Activated B cell treated with CpG ODN at 0.5 μM for 24 hours (primary cell): ENCODE data around the gene ANP32E. TPM values are rescaled to one million over a fixed set of nuclear protein-coding genes. Genes with fewer than 3 reads are reported as not detected.

Experiments
- ATAC-seq: fragments of 200-7000 bp; cut with Tn5 transposase; one replicate; pipeline ENCODE4 v1.10.0; 2021; ENCODE audit warnings: low read depth, mild to moderate bottlenecking, moderate library complexity
- CTCF ChIA-PET: fragments of 350-600 bp; sonication (Branson Sonifier 250); formaldehyde crosslinking; loops from one replicate; lab custom pipeline; 2021; ENCODE audit warnings: antibody characterized with exemption; lab: Charles Lee
- POLR2A ChIA-PET: fragments of 350-600 bp; sonication (Branson Sonifier 250); formaldehyde crosslinking; loops from one replicate; lab custom pipeline; 2021; ENCODE audit warnings: antibody characterized with exemption; lab: Charles Lee
- DNase-seq: peaks from one replicate; pipeline ENCODE4 v3.0.0; 2022
- H3K27ac Mint-ChIP-seq: one replicate; pipeline ENCODE4 v1.8.0; 2020; ENCODE audit warnings: mixed read lengths
- H3K27me3 Mint-ChIP-seq: one replicate; pipeline ENCODE4 v1.8.0; 2021; ENCODE audit warnings: mixed read lengths
- H3K36me3 Mint-ChIP-seq: one replicate; pipeline ENCODE4 v1.8.0; 2021; ENCODE audit warnings: low read depth, mixed read lengths
- H3K4me1 Mint-ChIP-seq: one replicate; pipeline ENCODE4 v1.8.0; 2021; ENCODE audit warnings: mixed read lengths
- H3K4me3 Mint-ChIP-seq: one replicate; pipeline ENCODE4 v1.8.0; 2020; ENCODE audit warnings: mild to moderate bottlenecking, mixed read lengths
- H3K9me3 Mint-ChIP-seq: one replicate; pipeline ENCODE4 v1.8.0; 2020; ENCODE audit warnings: mixed read lengths
- intact Hi-C: fragments of 100-400 bp; cut with micrococcal nuclease; formaldehyde crosslinking; loops from one replicate; pipeline ENCODE4 v1.15.1; 2024
- total RNA-seq: library from RNA; stranded (reverse); gene quantifications from 2 replicates; pipeline ENCODE4 v1.2.3, GENCODE V29; 2022
- TF ChIP-seq, protein P1 (sequence below): fragments of 200-600 bp; IDR thresholded peaks from one replicate; pipeline ENCODE4 v1.8.0; 2022; ENCODE audit warnings: antibody characterized with exemption, mild to moderate bottlenecking

ANP32E gene
- total RNA-seq: 70.5 and 84.3 TPM in 2 replicates

DNA sequence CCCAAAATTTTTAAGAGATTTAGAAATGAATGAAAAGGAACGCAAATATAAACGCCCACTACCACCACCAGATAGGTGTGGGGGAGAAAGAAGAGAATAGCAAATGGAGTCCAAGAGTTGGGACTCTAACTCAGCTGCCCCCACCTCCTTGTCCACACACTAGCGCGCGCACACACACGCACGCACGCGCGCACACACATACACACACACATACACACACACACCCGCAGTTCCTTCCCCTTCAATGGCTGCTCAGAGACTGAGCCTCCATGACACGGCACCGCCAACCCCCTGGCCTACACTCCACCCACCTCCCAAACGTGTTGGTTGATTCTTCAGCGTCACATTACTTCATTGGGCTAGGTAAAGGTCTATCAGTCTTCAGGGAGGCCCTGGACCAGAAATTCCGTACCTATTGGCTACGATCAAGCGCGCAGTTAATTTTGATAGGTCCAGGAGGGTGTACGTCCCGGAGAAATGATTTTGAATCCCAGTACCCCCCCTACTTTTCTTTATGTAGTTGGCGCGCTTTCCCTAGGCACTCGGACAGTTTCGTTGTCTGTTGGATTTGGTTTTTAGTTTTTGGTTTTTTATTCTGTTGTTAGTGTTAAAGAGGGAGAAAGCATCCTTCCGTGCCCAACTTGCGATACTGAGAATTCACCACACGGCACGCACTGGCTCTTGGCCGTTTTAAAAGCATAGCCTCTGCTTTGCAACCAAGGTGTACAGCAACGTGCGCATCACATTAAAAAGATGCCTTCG lies at the start of gene ANP32E:
ANP32E (minus strand) TSS at position 261 of the 762 bp plus-strand sequence. CDS start 326 bp downstream, outside the sequence.
- ATAC-seq (peak; percentile 88), DNase-seq (peak; percentile 82)
- TF ChIP-seq, protein P1, sequence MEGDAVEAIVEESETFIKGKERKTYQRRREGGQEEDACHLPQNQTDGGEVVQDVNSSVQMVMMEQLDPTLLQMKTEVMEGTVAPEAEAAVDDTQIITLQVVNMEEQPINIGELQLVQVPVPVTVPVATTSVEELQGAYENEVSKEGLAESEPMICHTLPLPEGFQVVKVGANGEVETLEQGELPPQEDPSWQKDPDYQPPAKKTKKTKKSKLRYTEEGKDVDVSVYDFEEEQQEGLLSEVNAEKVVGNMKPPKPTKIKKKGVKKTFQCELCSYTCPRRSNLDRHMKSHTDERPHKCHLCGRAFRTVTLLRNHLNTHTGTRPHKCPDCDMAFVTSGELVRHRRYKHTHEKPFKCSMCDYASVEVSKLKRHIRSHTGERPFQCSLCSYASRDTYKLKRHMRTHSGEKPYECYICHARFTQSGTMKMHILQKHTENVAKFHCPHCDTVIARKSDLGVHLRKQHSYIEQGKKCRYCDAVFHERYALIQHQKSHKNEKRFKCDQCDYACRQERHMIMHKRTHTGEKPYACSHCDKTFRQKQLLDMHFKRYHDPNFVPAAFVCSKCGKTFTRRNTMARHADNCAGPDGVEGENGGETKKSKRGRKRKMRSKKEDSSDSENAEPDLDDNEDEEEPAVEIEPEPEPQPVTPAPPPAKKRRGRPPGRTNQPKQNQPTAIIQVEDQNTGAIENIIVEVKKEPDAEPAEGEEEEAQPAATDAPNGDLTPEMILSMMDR: no peak
- peaks cover 2% of the 10 kb centered on the region for H3K27me3 Mint-ChIP-seq
- POLR2A ChIA-PET: interaction anchor here (0.6 to 1.5 kb wide), 18 partner anchors 11 to 1303 kb away, joined by 3 to 23 read pairs (median 4); partner anchors contain the start of genes APH1A, RPRD2, TARS2 and VPS45
- peaks cover 22% of the 10 kb centered on the region for H3K4me1 Mint-ChIP-seq
- H3K9me3 Mint-ChIP-seq: no peaks in the 10 kb centered on the region
- intact Hi-C loops: loop anchor here (1.0 to 10.0 kb wide), 6 partner anchors 23 to 739 kb away; partner anchors contain the start of genes APH1A, CERS2, CIART and RPRD2
- H3K4me3 Mint-ChIP-seq: no peak within 1 kb of the TSS
- peaks cover 6% of the 10 kb centered on the region for H3K36me3 Mint-ChIP-seq
- CTCF ChIA-PET: interaction anchor here (1.1 to 1.4 kb wide), 2 partner anchors 13 to 20 kb away, joined by 3 to 4 read pairs; no protein-coding TSS in a partner anchor
- H3K27ac Mint-ChIP-seq: no peak within 1 kb of the TSS

DNA sequence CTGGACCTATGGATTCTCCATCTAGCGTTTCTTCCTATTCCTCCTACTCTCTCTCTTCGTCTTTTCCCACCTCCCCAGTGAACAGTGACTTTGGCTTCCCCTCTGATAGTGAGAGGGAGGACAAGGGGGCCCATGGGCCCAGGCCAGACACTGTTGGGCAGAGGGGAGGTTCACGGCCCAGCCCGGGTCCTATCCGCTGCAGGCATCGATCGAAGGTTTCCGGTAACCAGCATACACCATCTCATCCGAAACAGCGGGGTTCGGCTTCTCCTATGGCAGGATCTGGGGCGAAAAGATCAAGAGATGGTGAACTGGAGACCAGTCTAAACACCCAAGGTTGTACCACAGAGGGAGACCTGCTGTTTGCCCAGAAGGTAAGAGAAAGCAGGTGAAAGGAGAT lies 47.3 kb upstream of the ANP32E start:
- peaks cover 20% of the 10 kb centered on the region for H3K4me1 Mint-ChIP-seq
- DNase-seq (no peak), ATAC-seq (no peak)
- H3K36me3 Mint-ChIP-seq: no peaks in the 10 kb centered on the region
- H3K9me3 Mint-ChIP-seq: peaks cover 4% of the 10 kb centered on the region
- H3K4me3 Mint-ChIP-seq: peak overlapping the region; percentile 12
- H3K27me3 Mint-ChIP-seq: peaks cover 3% of the 10 kb centered on the region
- intact Hi-C loops: loop anchor here (5.0 kb wide), 2 partner anchors 39 to 216 kb away; partner anchors contain the start of genes PRPF3 and VPS45
- POLR2A ChIA-PET: interaction anchor here (0.9 to 1.3 kb wide), 2 partner anchors 14 to 49 kb away, joined by 3 to 7 read pairs; partner anchors contain the start of gene APH1A
- TF ChIP-seq, protein P1: no peak
- CTCF ChIA-PET: no interaction called here
- no peak overlapping the region for H3K27ac Mint-ChIP-seq

DNA sequence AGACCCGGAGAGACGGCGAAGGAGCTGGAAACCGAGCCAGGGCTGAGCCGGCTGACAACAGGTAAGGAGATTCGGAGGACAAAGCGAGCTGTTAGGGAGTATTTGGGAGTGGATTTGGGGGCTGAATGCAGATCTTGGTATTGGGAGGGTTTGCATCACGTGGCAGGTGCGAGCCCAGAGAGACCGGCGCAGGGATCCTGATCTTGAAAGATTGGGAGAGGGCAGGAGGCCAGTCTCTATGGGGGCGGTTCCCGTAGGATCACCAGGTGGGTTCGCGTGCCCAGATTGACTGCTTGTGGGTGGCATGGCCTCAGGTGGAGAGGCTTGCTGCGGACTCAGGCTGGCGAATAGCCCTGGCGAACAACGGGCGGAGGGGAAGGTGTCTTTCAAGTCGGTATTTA lies 46.6 kb upstream of the ANP32E start:
- no peak for ATAC-seq
- ChIA-PET POLR2A (interaction anchor here (0.9 to 1.8 kb wide), 4 partner anchors 13 to 396 kb away, joined by 3 to 8 read pairs (median 6); partner anchors contain the start of genes APH1A and RPRD2), CTCF (no interaction called here)
- H3K27me3 Mint-ChIP-seq: peaks cover 3% of the 10 kb centered on the region
- no peaks in the 10 kb centered on the region for H3K36me3 Mint-ChIP-seq
- peak; percentile 37 for DNase-seq
- peak overlapping the region; percentile 85 for H3K4me3 Mint-ChIP-seq
- TF ChIP-seq, protein P1: no peak
- H3K4me1 Mint-ChIP-seq: peaks cover 20% of the 10 kb centered on the region
- H3K9me3 Mint-ChIP-seq: peaks cover 4% of the 10 kb centered on the region
- intact Hi-C loops: loop anchor here (1.0 to 5.0 kb wide), 5 partner anchors 11 to 215 kb away; partner anchors contain the start of genes ANP32E, MRPS21, PRPF3 and VPS45
- peak overlapping the region; percentile 42 for H3K27ac Mint-ChIP-seq

DNA sequence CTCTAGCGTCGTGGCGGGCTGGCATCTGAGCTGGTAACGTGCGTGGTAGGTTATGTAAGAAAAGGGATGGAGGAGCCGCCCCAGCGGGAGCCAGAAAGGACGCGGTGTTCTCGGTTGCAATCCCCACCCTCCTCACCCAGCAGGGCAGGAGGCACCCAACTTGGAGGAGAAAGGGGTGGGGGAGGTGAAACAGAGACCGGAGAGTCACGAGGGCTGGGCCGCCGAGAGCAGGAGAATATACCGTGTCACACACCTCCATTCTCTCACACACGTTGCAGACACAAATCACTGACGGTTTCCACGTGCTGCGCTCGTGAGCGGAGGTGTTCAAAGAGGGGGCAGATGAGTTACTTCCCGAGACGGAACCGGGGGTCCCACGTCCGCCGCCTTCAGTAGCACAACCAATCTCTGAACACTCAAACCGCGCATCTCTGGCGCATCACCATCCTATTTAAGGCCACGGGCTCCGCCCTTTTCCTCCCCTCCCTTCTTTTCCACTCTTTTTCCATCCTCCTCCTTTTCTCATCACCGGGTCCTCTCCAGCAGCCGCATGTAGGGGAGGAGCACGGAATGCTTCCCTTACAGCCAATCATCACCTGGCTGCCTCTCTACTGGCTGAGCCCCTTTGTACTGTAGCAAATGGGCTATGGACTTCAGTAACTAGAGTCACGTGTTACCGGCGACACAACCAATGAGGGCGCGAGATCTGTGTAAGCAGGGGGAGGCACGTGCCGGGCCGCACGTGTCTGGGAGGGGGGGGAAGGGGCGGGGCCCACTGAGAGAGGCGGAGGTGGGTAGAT lies 46.0 kb upstream of the ANP32E start, which contains the start of gene CIART:
CIART (plus strand) TSS at position 797 of the 800 bp plus-strand sequence. CDS start 714 bp downstream, outside the sequence.
- CTCF ChIA-PET: interaction anchor here (0.7 to 2.5 kb wide), 8 partner anchors 13 to 94 kb away, joined by 3 to 34 read pairs (median 4); partner anchors contain the start of genes APH1A and CA14
- H3K4me1 Mint-ChIP-seq: peaks cover 20% of the 10 kb centered on the region
- peak within 1 kb of the TSS; percentile 85 for H3K4me3 Mint-ChIP-seq
- peak within 1 kb of the TSS; percentile 67 for H3K27ac Mint-ChIP-seq
- ATAC-seq: peak; percentile 84
- POLR2A ChIA-PET: interaction anchor here (0.6 to 1.8 kb wide), 10 partner anchors 13 to 1173 kb away, joined by 3 to 9 read pairs (median 4); partner anchors contain the start of genes ANP32E, APH1A and RPRD2
- H3K27me3 Mint-ChIP-seq: peaks cover 3% of the 10 kb centered on the region
- TF ChIP-seq, protein P1: no peak
- H3K36me3 Mint-ChIP-seq: no peaks in the 10 kb centered on the region
- peak; percentile 39 for DNase-seq
- peaks cover 4% of the 10 kb centered on the region for H3K9me3 Mint-ChIP-seq
- intact Hi-C loops: loop anchor here (1.0 to 5.0 kb wide), 7 partner anchors 11 to 215 kb away; partner anchors contain the start of genes ANP32E, APH1A, MRPS21 and PRPF3
